Osteocyte (in vitro differentiated cells): Measurements from ENCODE around the gene GYS2. TPM values are rescaled to one million over a fixed set of nuclear protein-coding genes. Genes with fewer than 3 reads are reported as not detected.

Experiments
- DNase-seq: peaks from one replicate; pipeline ENCODE4 v3.0.0; 2021; ENCODE audit warnings: mixed read lengths; ENCODE audit not compliant: unreplicated experiment; ENCODE audit errors: extremely low spot score
- H3K27ac Mint-ChIP-seq: one replicate; pipeline ENCODE4 v1.8.0; 2021; ENCODE audit warnings: mild to moderate bottlenecking, mixed read lengths; ENCODE audit not compliant: unreplicated experiment
- H3K27me3 Mint-ChIP-seq: one replicate; pipeline ENCODE4 v1.8.0; 2021; ENCODE audit warnings: mixed read lengths; ENCODE audit not compliant: unreplicated experiment
- H3K36me3 Mint-ChIP-seq: one replicate; pipeline ENCODE4 v1.8.0; 2021; ENCODE audit warnings: mixed read lengths; ENCODE audit not compliant: unreplicated experiment
- H3K4me1 Mint-ChIP-seq: one replicate; pipeline ENCODE4 v1.8.0; 2021; ENCODE audit warnings: mixed read lengths; ENCODE audit not compliant: unreplicated experiment
- H3K4me3 Mint-ChIP-seq: one replicate; pipeline ENCODE4 v1.8.0; 2021; ENCODE audit warnings: mild to moderate bottlenecking, moderate library complexity, mixed read lengths; ENCODE audit not compliant: unreplicated experiment
- H3K9me3 Mint-ChIP-seq: one replicate; pipeline ENCODE4 v1.8.0; 2021; ENCODE audit warnings: mixed read lengths; ENCODE audit not compliant: unreplicated experiment
- CTCF ChIP-seq: fragments of 200-600 bp; sonication (generic); IDR thresholded peaks from 2 replicates; pipeline ENCODE4 v1.5.0; 2021; ENCODE audit warnings: antibody characterized with exemption, mild to moderate bottlenecking, moderate library complexity
- total RNA-seq: library from RNA; stranded (reverse); gene quantifications from 2 replicates; pipeline ENCODE4 v1.2.1, GENCODE V29; 2021

The GYS2 gene
- total RNA-seq, 1 donor from 2014 or later = not detected

- no peak for DNase-seq
- peaks cover 19% of the 10 kb centered on the region for H3K4me1 Mint-ChIP-seq
- no peaks in the 10 kb centered on the region for H3K27me3 Mint-ChIP-seq
- TF ChIP-seq CTCF = no peak
- H3K27ac Mint-ChIP-seq = no peak overlapping the region
- no peaks in the 10 kb centered on the region for H3K9me3 Mint-ChIP-seq
- H3K36me3 Mint-ChIP-seq = peaks cover 25% of the 10 kb centered on the region
- no peak overlapping the region for H3K4me3 Mint-ChIP-seq
Measured at GRCh38 chr12:21516281-21516680, 88.4 kb downstream of the GYS2 start.

GRCh38 chr12:21509768-21510167, 94.9 kb downstream of the GYS2 start:
- DNase-seq = no peak
- Mint-ChIP-seq H3K9me3 (no peaks in the 10 kb centered on the region), H3K4me3 (no peak overlapping the region), H3K36me3 (peaks cover 31% of the 10 kb centered on the region), H3K27me3 (no peaks in the 10 kb centered on the region), H3K27ac (peak overlapping the region; percentile 59), H3K4me1 (peaks cover 9% of the 10 kb centered on the region)
- no peak for TF ChIP-seq CTCF

GRCh38 chr12:21507849-21508248, 96.8 kb downstream of the GYS2 start:
- H3K27ac Mint-ChIP-seq = no peak overlapping the region
- peaks cover 27% of the 10 kb centered on the region for H3K36me3 Mint-ChIP-seq
- H3K4me1 Mint-ChIP-seq = peaks cover 28% of the 10 kb centered on the region
- no peak for TF ChIP-seq CTCF
- H3K4me3 Mint-ChIP-seq = no peak overlapping the region
- H3K27me3 Mint-ChIP-seq = no peaks in the 10 kb centered on the region
- no peaks in the 10 kb centered on the region for H3K9me3 Mint-ChIP-seq
- DNase-seq = no peak

- H3K4me1 Mint-ChIP-seq = peaks cover 33% of the 10 kb centered on the region
- H3K9me3 Mint-ChIP-seq = no peaks in the 10 kb centered on the region
- H3K27me3 Mint-ChIP-seq = no peaks in the 10 kb centered on the region
Measured at GRCh38 chr12:21505888-21506287, 98.8 kb downstream of the GYS2 start.

GRCh38 chr12:21502872-21503271, 101.8 kb downstream of the GYS2 start:
- TF ChIP-seq CTCF = no peak
- Mint-ChIP-seq H3K36me3 (peaks cover 7% of the 10 kb centered on the region), H3K27me3 (no peaks in the 10 kb centered on the region), H3K27ac (no peak overlapping the region), H3K4me1 (peaks cover 33% of the 10 kb centered on the region), H3K9me3 (no peaks in the 10 kb centered on the region), H3K4me3 (no peak overlapping the region)
- no peak for DNase-seq

More at GRCh38 chr12:21505888-21506287, 98.8 kb downstream of the GYS2 start:
- H3K27ac Mint-ChIP-seq = no peak overlapping the region
- DNase-seq = no peak
- no peak overlapping the region for H3K4me3 Mint-ChIP-seq
- H3K36me3 Mint-ChIP-seq = peaks cover 23% of the 10 kb centered on the region
- TF ChIP-seq CTCF = no peak
